ENCODE data around the gene NCKAP5. TPM values are rescaled to one million over a fixed set of nuclear protein-coding genes. Genes with fewer than 3 reads are reported as not detected.

NCKAP5 gene
- not detected for polyA plus RNA-seq (2013)

- WGBS (ENCODE audit: insufficient coverage), result 7% methylated on average over 12 of the region's 12 CpGs
- H3K4me1 ChIP-seq (ENCODE audit: control extremely low read depth in 1 of 4, control insufficient read depth in 4 of 4, insufficient read depth in 4 of 4, low read length in 3 of 4), result no peaks in the 10 kb centered on the region
- H3K27ac ChIP-seq (ENCODE audit: insufficient read depth in 1 of 2, low read depth in 1 of 2, low read length in 2 of 2, poor library complexity in 1 of 2, severe bottlenecking in 2 of 2), result no peak within 1 kb of the TSS
- DNase-seq, result no peak
- H3K9me3 ChIP-seq (ENCODE audit: control extremely low read depth in 1 of 5, control insufficient read depth in 4 of 5, insufficient read depth in 2 of 5, low read depth in 1 of 5, low read length in 4 of 5), result no peaks in the 10 kb centered on the region
- ChIA-PET POLR2A (no interaction called here), CTCF (no interaction called here)
- H3K4me3 ChIP-seq (ENCODE audit: control insufficient read depth in 1 of 7, extremely low read depth in 1 of 7, insufficient read depth in 4 of 7, low read depth in 2 of 7, low read length in 6 of 7), result no peak within 1 kb of the TSS
- peaks cover 4 to 26% (median 12%) of the 10 kb centered on the region in 5 experiments for H3K27me3 ChIP-seq (replicated peaks in 2 of 5; ENCODE audit: control insufficient read depth in 4 of 5, insufficient read depth in 5 of 5, low read length in 4 of 5)
- no peaks in the 10 kb centered on the region for H3K36me3 ChIP-seq (ENCODE audit: control insufficient read depth in 4 of 4, insufficient read depth in 4 of 4, low read length in 3 of 4)
These were observed at the start of gene NCKAP5 for GRCh38 chr2:133568172-133568571. TSS of gene NCKAP5 (minus strand) at chr2:133568463. CDS start at chr2:133517526, 50,937 bp downstream.

GRCh38 chr2:133609664-133610063 is 41.4 kb upstream of the NCKAP5 start:
- H3K27ac ChIP-seq (ENCODE audit: insufficient read depth in 1 of 2, low read depth in 1 of 2, low read length in 2 of 2, poor library complexity in 1 of 2, severe bottlenecking in 2 of 2), result no peak overlapping the region
- no peaks in the 10 kb centered on the region for H3K4me1 ChIP-seq (ENCODE audit: control extremely low read depth in 1 of 4, control insufficient read depth in 4 of 4, insufficient read depth in 4 of 4, low read length in 3 of 4)
- POLR2A ChIA-PET, result no interaction called here
- H3K27me3 ChIP-seq (replicated peaks in 2 of 5; ENCODE audit: control insufficient read depth in 4 of 5, insufficient read depth in 5 of 5, low read length in 4 of 5), result no peaks in the 10 kb centered on the region
- H3K36me3 ChIP-seq (ENCODE audit: control insufficient read depth in 4 of 4, insufficient read depth in 4 of 4, low read length in 3 of 4), result no peaks in the 10 kb centered on the region
- no peak overlapping the region for H3K4me3 ChIP-seq (ENCODE audit: control insufficient read depth in 1 of 7, extremely low read depth in 1 of 7, insufficient read depth in 4 of 7, low read depth in 2 of 7, low read length in 6 of 7)
- H3K9me3 ChIP-seq (ENCODE audit: control extremely low read depth in 1 of 5, control insufficient read depth in 4 of 5, insufficient read depth in 2 of 5, low read depth in 1 of 5, low read length in 4 of 5), result no peaks in the 10 kb centered on the region
- CTCF ChIA-PET, result no interaction called here
- no peak for DNase-seq

DNA sequence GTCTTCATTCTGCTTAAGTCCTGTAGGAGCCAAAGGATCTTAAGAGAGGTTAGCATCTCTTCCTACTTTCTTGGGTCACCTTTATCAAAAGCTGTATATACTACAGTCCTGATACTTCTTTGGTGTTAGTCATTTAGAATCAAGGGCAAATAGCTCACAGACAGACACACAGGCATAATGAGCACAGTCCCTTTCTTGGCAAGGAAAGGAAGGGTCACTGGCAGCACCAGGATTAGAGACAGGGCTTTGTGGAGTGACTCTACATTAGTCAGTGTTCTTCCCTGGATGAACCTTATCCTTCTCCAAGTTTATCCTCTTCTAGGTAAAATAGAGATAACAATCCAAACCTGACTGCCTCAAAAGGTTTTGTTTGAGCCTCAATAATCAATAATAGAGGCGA is 40.0 kb upstream of the NCKAP5 start:
- Histone ChIP-seq H3K27me3 (replicated peaks in 2 of 5; ENCODE audit: control insufficient read depth in 4 of 5, insufficient read depth in 5 of 5, low read length in 4 of 5) (no peaks in the 10 kb centered on the region), H3K27ac (ENCODE audit: insufficient read depth in 1 of 2, low read depth in 1 of 2, low read length in 2 of 2, poor library complexity in 1 of 2, severe bottlenecking in 2 of 2) (no peak overlapping the region), H3K9me3 (ENCODE audit: control extremely low read depth in 1 of 5, control insufficient read depth in 4 of 5, insufficient read depth in 2 of 5, low read depth in 1 of 5, low read length in 4 of 5) (no peaks in the 10 kb centered on the region), H3K4me3 (ENCODE audit: control insufficient read depth in 1 of 7, extremely low read depth in 1 of 7, insufficient read depth in 4 of 7, low read depth in 2 of 7, low read length in 6 of 7) (no peak overlapping the region), H3K4me1 (ENCODE audit: control extremely low read depth in 1 of 4, control insufficient read depth in 4 of 4, insufficient read depth in 4 of 4, low read length in 3 of 4) (no peaks in the 10 kb centered on the region), H3K36me3 (ENCODE audit: control insufficient read depth in 4 of 4, insufficient read depth in 4 of 4, low read length in 3 of 4) (no peaks in the 10 kb centered on the region)
- no peak for DNase-seq
- CTCF ChIA-PET, result interaction anchor here (1.5 kb wide), 1 partner anchor 47 kb away, joined by 3 read pairs; no protein-coding TSS in a partner anchor
- WGBS (ENCODE audit: insufficient coverage), result 83% methylated on average over 1 of the region's 1 CpG
- POLR2A ChIA-PET, result no interaction called here

DNA sequence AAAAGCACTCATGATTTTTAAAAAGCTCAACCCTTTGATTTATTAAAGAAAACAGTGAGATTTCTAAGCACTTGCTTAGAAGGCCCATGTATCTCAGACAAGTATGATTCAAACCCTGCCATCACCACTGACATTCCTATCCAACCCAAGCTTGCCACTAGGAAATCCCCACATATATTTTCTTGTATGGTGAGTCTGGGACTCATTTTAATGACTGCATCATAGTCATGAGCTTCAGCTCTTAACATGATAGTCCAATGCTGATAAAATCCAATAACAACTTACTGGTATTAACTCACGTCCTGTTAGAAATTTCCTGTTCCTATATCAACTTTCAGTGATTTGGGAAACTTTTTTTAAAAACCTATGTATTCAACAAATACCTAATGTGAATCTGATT is 39.4 kb upstream of the NCKAP5 start:
- CTCF ChIA-PET, result interaction anchor here (1.5 kb wide), 1 partner anchor 48 kb away, joined by 3 read pairs; no protein-coding TSS in a partner anchor
- Histone ChIP-seq H3K9me3 (ENCODE audit: control extremely low read depth in 1 of 5, control insufficient read depth in 4 of 5, insufficient read depth in 2 of 5, low read depth in 1 of 5, low read length in 4 of 5) (no peaks in the 10 kb centered on the region), H3K4me3 (ENCODE audit: control insufficient read depth in 1 of 7, extremely low read depth in 1 of 7, insufficient read depth in 4 of 7, low read depth in 2 of 7, low read length in 6 of 7) (no peak overlapping the region), H3K4me1 (ENCODE audit: control extremely low read depth in 1 of 4, control insufficient read depth in 4 of 4, insufficient read depth in 4 of 4, low read length in 3 of 4) (no peaks in the 10 kb centered on the region), H3K27ac (ENCODE audit: insufficient read depth in 1 of 2, low read depth in 1 of 2, low read length in 2 of 2, poor library complexity in 1 of 2, severe bottlenecking in 2 of 2) (no peak overlapping the region), H3K36me3 (ENCODE audit: control insufficient read depth in 4 of 4, insufficient read depth in 4 of 4, low read length in 3 of 4) (no peaks in the 10 kb centered on the region), H3K27me3 (replicated peaks in 2 of 5; ENCODE audit: control insufficient read depth in 4 of 5, insufficient read depth in 5 of 5, low read length in 4 of 5) (no peaks in the 10 kb centered on the region)
- no peak for DNase-seq
- WGBS (ENCODE audit: insufficient coverage), result no CpG with 5 or more reads among the region's 1 CpG
- POLR2A ChIA-PET, result no interaction called here

GRCh38 chr2:133606616-133607015 is 38.4 kb upstream of the NCKAP5 start:
- Histone ChIP-seq H3K9me3 (ENCODE audit: control extremely low read depth in 1 of 5, control insufficient read depth in 4 of 5, insufficient read depth in 2 of 5, low read depth in 1 of 5, low read length in 4 of 5) (no peaks in the 10 kb centered on the region), H3K36me3 (ENCODE audit: control insufficient read depth in 4 of 4, insufficient read depth in 4 of 4, low read length in 3 of 4) (no peaks in the 10 kb centered on the region), H3K4me1 (ENCODE audit: control extremely low read depth in 1 of 4, control insufficient read depth in 4 of 4, insufficient read depth in 4 of 4, low read length in 3 of 4) (no peaks in the 10 kb centered on the region), H3K27ac (ENCODE audit: insufficient read depth in 1 of 2, low read depth in 1 of 2, low read length in 2 of 2, poor library complexity in 1 of 2, severe bottlenecking in 2 of 2) (no peak overlapping the region), H3K27me3 (replicated peaks in 2 of 5; ENCODE audit: control insufficient read depth in 4 of 5, insufficient read depth in 5 of 5, low read length in 4 of 5) (no peaks in the 10 kb centered on the region), H3K4me3 (ENCODE audit: control insufficient read depth in 1 of 7, extremely low read depth in 1 of 7, insufficient read depth in 4 of 7, low read depth in 2 of 7, low read length in 6 of 7) (no peak overlapping the region)
- no peak for DNase-seq
- CTCF ChIA-PET, result no interaction called here
- POLR2A ChIA-PET, result no interaction called here
- 100% methylated on average over 1 of the region's 1 CpG for WGBS (ENCODE audit: insufficient coverage)

- Histone ChIP-seq H3K27me3 (replicated peaks in 2 of 5; ENCODE audit: control insufficient read depth in 4 of 5, insufficient read depth in 5 of 5, low read length in 4 of 5) (no peaks in the 10 kb centered on the region), H3K4me1 (ENCODE audit: control extremely low read depth in 1 of 4, control insufficient read depth in 4 of 4, insufficient read depth in 4 of 4, low read length in 3 of 4) (no peaks in the 10 kb centered on the region), H3K9me3 (ENCODE audit: control extremely low read depth in 1 of 5, control insufficient read depth in 4 of 5, insufficient read depth in 2 of 5, low read depth in 1 of 5, low read length in 4 of 5) (no peaks in the 10 kb centered on the region), H3K36me3 (ENCODE audit: control insufficient read depth in 4 of 4, insufficient read depth in 4 of 4, low read length in 3 of 4) (no peaks in the 10 kb centered on the region), H3K27ac (ENCODE audit: insufficient read depth in 1 of 2, low read depth in 1 of 2, low read length in 2 of 2, poor library complexity in 1 of 2, severe bottlenecking in 2 of 2) (no peak overlapping the region), H3K4me3 (ENCODE audit: control insufficient read depth in 1 of 7, extremely low read depth in 1 of 7, insufficient read depth in 4 of 7, low read depth in 2 of 7, low read length in 6 of 7) (no peak overlapping the region)
- ChIA-PET CTCF (no interaction called here), POLR2A (no interaction called here)
- WGBS (ENCODE audit: insufficient coverage), result no CpG with 5 or more reads among the region's 1 CpG
- DNase-seq, result no peak
These were observed 37.5 kb upstream of the NCKAP5 start for GRCh38 chr2:133605766-133606137.

- no peak overlapping the region for H3K4me3 ChIP-seq (ENCODE audit: control insufficient read depth in 1 of 7, extremely low read depth in 1 of 7, insufficient read depth in 4 of 7, low read depth in 2 of 7, low read length in 6 of 7)
- no peaks in the 10 kb centered on the region for H3K27me3 ChIP-seq (replicated peaks in 2 of 5; ENCODE audit: control insufficient read depth in 4 of 5, insufficient read depth in 5 of 5, low read length in 4 of 5)
- H3K4me1 ChIP-seq (ENCODE audit: control extremely low read depth in 1 of 4, control insufficient read depth in 4 of 4, insufficient read depth in 4 of 4, low read length in 3 of 4), result no peaks in the 10 kb centered on the region
- no peaks in the 10 kb centered on the region for H3K36me3 ChIP-seq (ENCODE audit: control insufficient read depth in 4 of 4, insufficient read depth in 4 of 4, low read length in 3 of 4)
- no peak for DNase-seq
- ChIA-PET POLR2A (no interaction called here), CTCF (no interaction called here)
- 36% methylated on average over 5 of the region's 7 CpGs for WGBS (ENCODE audit: insufficient coverage)
- no peaks in the 10 kb centered on the region for H3K9me3 ChIP-seq (ENCODE audit: control extremely low read depth in 1 of 5, control insufficient read depth in 4 of 5, insufficient read depth in 2 of 5, low read depth in 1 of 5, low read length in 4 of 5)
- no peak overlapping the region for H3K27ac ChIP-seq (ENCODE audit: insufficient read depth in 1 of 2, low read depth in 1 of 2, low read length in 2 of 2, poor library complexity in 1 of 2, severe bottlenecking in 2 of 2)
These were observed 36.9 kb upstream of the NCKAP5 start for GRCh38 chr2:133605011-133605765.

All from common myeloid progenitor, CD34-positive (primary cell).